SK-N-MC (cell line): ENCODE measurements around the gene KCNMA1.

Source experiments
- DNase-seq: peaks from one replicate; pipeline ENCODE4 v3.0.0-alpha.2; 2011; ENCODE audit warnings: low read depth, low spot score
- H3K27ac ChIP-seq: fragments of 200-600 bp; sonication (generic); 2 replicates; pipeline ENCODE4 v1.5.1; 2016; ENCODE audit warnings: mixed run types
- H3K36me3 ChIP-seq: fragments of 200-600 bp; sonication (generic); 2 replicates; pipeline ENCODE4 v1.6.1; 2017; ENCODE audit warnings: antibody characterized with exemption, low read length, mixed read lengths; ENCODE audit not compliant: insufficient read depth
- H3K4me3 ChIP-seq: fragments of 200-600 bp; sonication (generic); 2 replicates; pipeline ENCODE4 v1.5.1; 2016
- H3K9ac ChIP-seq: fragments of 200-600 bp; sonication (generic); 2 replicates; pipeline ENCODE4 v1.8.0; 2017; ENCODE audit warnings: mixed run types, mixed read lengths; ENCODE audit not compliant: insufficient read length
- H3K9me3 ChIP-seq: fragments of 200-600 bp; sonication (generic); 2 replicates; pipeline ENCODE4 v1.6.1; 2017; ENCODE audit warnings: low read depth, mild to moderate bottlenecking, antibody characterized with exemption, low read length, moderate library complexity, mixed read lengths
- EZH2 ChIP-seq: fragments of 200-600 bp; sonication (generic); IDR thresholded peaks from one replicate; pipeline ENCODE4 v1.6.1; 2017; ENCODE audit warnings: antibody characterized with exemption
- FOXP2 ChIP-seq: optimal IDR thresholded peaks from 2 replicates; pipeline ENCODE3; 2011; ENCODE audit warnings: mild to moderate bottlenecking, moderate library complexity; ENCODE audit not compliant: insufficient read depth; ENCODE audit errors: extremely low read length, control extremely low read depth
- POLR2AphosphoS5 ChIP-seq: IDR thresholded peaks from 2 replicates; pipeline ENCODE4 v1.6.1; 2012; ENCODE audit warnings: mild to moderate bottlenecking, low read depth, low read length, borderline replicate concordance

KCNMA1 gene

DNA sequence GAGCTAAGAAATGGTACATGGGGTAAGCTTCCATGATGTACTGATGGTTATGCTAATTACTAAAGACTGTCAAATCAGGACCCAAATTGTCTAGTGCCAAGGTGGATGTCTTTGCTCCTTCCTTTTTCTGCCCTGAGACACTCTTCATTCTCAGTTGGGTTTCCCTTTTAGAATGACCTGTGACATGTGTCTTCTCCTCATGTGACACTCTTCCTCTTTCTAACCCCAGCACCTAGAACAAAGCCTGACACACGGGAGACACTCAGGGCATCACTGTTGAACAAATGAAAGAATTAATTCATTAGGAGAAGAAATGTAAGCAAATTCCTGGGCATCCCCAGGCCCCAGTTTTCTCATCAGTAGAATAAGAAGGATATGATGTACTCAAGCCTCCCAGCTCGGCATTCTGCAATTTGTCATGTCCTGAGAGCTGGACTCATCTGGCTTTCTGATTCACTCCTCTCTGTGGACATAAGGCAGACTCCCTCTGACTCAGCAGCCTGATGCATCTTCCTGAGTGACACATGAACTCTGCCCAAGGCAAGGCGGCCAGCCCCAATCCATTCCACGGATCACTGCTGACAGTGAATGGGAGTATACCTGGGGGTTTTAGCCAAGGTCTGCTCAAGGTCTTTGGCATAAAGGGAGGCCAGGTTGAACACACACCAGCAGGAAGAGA is 473.8 kb downstream of the KCNMA1 start:
- TF ChIP-seq EZH2 (no peak), POLR2AphosphoS5 (no peak), FOXP2 (no peak)
- Histone ChIP-seq H3K9me3 (no peaks in the 10 kb centered on the region), H3K36me3 (no peaks in the 10 kb centered on the region), H3K4me3 (no peak overlapping the region), H3K27ac (no peak overlapping the region), H3K9ac (no peak overlapping the region)
- no peak for DNase-seq

DNA sequence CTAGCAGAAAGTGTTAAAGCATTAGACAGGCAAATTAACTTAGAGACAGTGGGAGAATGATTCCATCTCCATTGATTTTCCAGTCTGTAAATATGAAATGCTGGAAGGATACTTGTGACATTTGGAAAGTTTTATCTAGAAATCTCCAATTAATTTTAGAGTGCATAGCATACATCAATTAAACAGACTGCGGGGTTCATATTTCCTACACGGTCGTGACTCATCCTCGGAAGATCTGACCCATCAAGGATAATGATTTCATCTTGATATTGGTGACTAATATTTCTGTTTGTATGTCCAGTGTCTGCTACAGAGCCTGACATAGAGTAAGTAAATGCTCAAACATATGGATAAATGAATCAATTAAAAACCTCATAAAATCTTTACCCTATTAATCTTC is 474.9 kb downstream of the KCNMA1 start:
- Histone ChIP-seq H3K27ac (no peak overlapping the region), H3K4me3 (no peak overlapping the region), H3K9ac (no peak overlapping the region), H3K36me3 (no peaks in the 10 kb centered on the region), H3K9me3 (no peaks in the 10 kb centered on the region)
- TF ChIP-seq EZH2: no peak
- TF ChIP-seq FOXP2: no peak
- no peak for TF ChIP-seq POLR2AphosphoS5
- no peak for DNase-seq

DNA sequence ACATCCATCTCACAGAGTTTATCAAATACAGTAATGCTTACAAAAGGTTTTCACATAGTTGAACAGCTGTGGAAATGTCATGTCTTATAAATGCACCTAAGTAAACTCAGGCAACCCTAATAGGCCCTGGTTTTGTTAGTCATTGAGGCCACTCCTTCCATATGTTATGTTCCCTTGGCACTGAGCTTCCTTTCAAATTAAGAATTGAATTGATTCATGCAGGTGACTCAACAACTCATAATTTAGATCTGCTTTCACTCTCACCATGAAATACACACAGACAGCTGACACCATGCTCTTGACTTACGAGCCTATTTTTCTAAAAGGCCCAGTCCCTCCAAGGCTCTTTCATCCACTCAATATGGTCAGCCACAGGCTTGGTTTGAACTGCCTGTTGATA is 476.9 kb downstream of the KCNMA1 start:
- DNase-seq: no peak
- Histone ChIP-seq H3K36me3 (no peaks in the 10 kb centered on the region), H3K4me3 (no peak overlapping the region), H3K9ac (no peak overlapping the region), H3K27ac (no peak overlapping the region), H3K9me3 (no peaks in the 10 kb centered on the region)
- TF ChIP-seq EZH2: no peak
- no peak for TF ChIP-seq FOXP2
- no peak for TF ChIP-seq POLR2AphosphoS5

DNA sequence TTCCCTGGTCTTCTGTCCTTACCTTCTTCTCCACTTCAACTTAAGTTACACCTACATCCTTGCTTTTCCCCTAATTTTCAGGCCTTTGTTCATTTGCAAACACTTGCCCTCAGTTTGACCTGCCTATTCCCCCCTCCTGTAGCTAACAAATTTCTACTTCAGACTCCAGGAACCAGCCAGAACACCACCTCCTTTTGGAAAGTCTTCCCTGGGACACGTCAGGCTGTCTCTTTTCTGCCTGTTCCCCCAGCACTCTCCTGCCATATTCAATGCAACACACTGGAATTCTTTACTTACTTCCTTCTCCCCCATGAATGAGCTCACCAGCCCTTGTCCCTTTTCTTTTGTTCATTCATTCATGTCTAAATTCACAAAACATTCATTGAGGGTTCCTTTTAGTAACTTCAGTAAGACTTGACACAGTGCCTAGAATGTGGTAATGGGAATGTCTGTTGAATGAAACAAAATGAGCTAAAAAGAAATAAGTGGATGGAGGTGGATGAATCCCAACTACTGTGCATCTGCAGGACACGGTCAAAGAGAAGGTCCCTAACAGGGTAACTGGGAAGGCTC is 478.0 kb downstream of the KCNMA1 start:
- Histone ChIP-seq H3K27ac (no peak overlapping the region), H3K4me3 (no peak overlapping the region), H3K9me3 (no peaks in the 10 kb centered on the region), H3K36me3 (no peaks in the 10 kb centered on the region), H3K9ac (no peak overlapping the region)
- DNase-seq: no peak
- TF ChIP-seq FOXP2: no peak

DNA sequence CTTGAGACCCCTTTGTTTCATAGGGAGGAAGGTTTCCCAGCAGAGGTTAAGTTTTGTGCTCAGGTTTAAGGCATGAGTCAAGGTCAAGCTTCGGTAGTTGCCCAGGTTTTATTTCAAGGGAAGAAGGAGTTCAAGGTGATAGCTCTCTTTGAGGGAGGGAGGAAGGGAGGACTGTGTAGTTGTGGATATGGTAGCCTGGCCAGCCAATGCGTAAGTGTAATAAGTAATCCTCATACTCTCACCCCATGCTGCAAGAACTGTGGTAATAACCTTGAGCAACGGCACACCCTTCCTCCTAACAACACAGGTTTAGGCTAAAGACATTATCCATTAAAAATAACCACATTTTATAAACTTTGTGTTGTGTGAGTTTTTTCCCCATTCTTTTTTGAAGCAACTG is 478.9 kb downstream of the KCNMA1 start:
- TF ChIP-seq EZH2 (no peak), POLR2AphosphoS5 (no peak), FOXP2 (no peak)
- no peaks in the 10 kb centered on the region for H3K9me3 ChIP-seq
- DNase-seq: no peak
- H3K36me3 ChIP-seq: no peaks in the 10 kb centered on the region
- H3K27ac ChIP-seq: no peak overlapping the region
- no peak overlapping the region for H3K9ac ChIP-seq
- H3K4me3 ChIP-seq: no peak overlapping the region

DNA sequence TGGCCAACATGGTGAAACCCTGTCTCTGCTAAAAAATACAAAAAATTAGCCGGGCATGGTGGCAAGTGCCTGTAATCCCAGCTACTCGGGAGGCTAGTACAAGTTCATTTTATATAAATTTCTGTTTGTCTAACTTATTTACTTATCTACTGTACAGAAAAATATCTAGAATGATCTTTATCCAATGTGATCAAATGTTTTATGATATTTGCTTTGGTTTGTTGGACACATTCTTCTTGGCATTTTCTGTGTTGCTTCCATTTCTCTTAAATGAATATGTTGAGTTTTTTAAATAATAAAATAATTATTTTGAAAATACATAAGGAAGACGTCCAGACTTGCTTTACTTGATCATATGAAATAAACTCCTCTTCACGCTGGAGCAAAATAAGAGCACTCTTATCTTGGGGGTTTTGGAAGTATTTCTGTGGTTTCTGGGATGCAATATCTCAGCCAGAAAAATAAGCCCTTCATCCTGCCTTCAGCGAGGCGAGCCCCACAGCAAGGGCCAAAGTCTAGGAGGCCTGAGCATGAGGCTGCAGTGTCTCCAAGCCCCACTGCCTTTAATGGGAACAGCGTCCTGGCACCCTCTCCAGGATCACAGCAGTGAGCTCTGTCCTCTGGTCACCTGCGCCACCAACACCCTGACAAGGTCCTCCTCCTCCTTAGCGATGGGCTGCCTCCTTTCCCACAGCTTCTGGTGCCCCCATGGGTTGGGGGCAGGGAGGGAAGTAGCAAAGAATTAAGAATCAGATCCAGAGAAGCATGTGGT is 480.2 kb downstream of the KCNMA1 start:
- H3K27ac ChIP-seq: no peak overlapping the region
- H3K9me3 ChIP-seq: no peaks in the 10 kb centered on the region
- no peak overlapping the region for H3K4me3 ChIP-seq
- TF ChIP-seq POLR2AphosphoS5 (no peak), FOXP2 (no peak), EZH2 (no peak)
- H3K36me3 ChIP-seq: no peaks in the 10 kb centered on the region
- H3K9ac ChIP-seq: no peak overlapping the region
- no peak for DNase-seq

DNA sequence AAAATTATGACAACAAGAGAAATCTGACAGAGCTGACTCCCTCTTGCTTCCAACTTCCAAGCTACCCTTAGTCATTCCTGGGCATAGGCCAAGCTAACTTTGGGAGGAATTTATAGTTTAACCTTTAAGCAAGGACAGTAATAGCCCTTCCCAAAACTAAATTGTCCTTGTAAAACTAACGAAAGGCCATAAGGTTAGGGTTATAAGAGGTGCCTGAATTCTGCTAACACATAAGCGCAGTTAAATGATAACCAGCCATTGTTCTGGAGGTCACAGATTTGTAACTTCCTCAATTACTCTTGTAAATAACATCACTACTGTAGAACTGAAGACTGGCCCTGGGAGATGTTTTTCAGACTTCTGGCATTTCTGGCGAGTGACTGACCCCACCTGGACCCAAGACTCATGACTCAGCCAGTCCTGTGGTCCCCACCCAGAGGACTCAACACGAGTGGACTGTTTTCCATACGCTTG is 481.2 kb downstream of the KCNMA1 start:
- Histone ChIP-seq H3K36me3 (no peaks in the 10 kb centered on the region), H3K27ac (no peak overlapping the region), H3K4me3 (no peak overlapping the region), H3K9ac (no peak overlapping the region), H3K9me3 (no peaks in the 10 kb centered on the region)
- no peak for DNase-seq
- no peak for TF ChIP-seq EZH2
- no peak for TF ChIP-seq FOXP2
- TF ChIP-seq POLR2AphosphoS5: no peak

DNA sequence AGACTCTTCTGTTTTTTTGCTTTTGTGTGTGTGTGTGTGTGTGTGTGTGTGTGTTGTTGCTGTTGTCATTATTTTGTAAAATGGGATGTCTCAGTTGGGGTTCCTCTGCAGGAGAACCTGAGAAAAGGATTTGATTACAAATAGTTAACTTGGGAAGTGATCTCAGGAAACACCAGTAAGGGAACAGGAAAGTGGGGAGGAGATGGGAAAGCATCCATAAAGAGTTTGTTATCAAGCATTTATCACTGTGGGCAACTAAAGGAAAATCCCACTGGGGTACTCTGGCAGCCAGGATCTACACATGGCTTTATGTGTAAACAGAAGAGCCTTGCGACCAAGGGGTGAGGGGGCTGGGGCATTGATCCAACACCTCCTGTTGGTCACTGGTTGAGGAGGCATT is 485.4 kb downstream of the KCNMA1 start:
- H3K9ac ChIP-seq: no peak overlapping the region
- no peaks in the 10 kb centered on the region for H3K36me3 ChIP-seq
- TF ChIP-seq EZH2 (no peak), FOXP2 (no peak), POLR2AphosphoS5 (no peak)
- no peak overlapping the region for H3K27ac ChIP-seq
- no peak overlapping the region for H3K4me3 ChIP-seq
- no peak for DNase-seq
- H3K9me3 ChIP-seq: no peaks in the 10 kb centered on the region

DNA sequence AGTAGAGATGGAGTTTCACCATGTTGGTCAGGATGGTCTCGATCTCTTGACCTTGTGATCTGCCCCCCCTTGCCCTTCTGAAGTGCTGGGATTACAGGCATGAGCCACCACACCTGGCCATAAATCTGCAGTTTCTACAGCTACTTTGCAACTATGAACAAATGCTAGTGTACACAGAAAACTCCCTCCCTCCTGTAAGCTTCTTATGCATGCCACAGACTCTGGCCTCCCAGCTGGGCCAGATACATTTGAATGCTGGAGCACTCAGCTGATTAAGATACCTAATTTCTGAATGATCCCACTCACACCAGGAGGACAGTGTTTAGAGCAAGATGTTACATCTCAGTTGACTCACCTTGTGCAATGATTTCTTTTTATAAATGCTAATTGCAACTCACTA is 486.2 kb downstream of the KCNMA1 start:
- Histone ChIP-seq H3K9me3 (no peaks in the 10 kb centered on the region), H3K36me3 (no peaks in the 10 kb centered on the region), H3K27ac (no peak overlapping the region), H3K9ac (no peak overlapping the region), H3K4me3 (no peak overlapping the region)
- TF ChIP-seq FOXP2 (no peak), EZH2 (no peak), POLR2AphosphoS5 (no peak)
- DNase-seq: no peak
